Panc1 (cell line): Measurements from ENCODE around the gene PHF23. TPM values are rescaled to one million over a fixed set of nuclear protein-coding genes. Genes with fewer than 3 reads are reported as not detected.
A peak's percentile ranks its signal among the peaks of the same experiment; 100 is the strongest.

Source experiments
- ATAC-seq: fragments of 200-7000 bp; cut with Tn5 transposase; 2 replicates; pipeline ENCODE4 v1.9.1; 2020; ENCODE audit warnings: mild to moderate bottlenecking, moderate library complexity
- BruUV-seq: library from RNA; stranded (reverse); fragments of 400-500 nt; replicated peaks from 2 replicates; lab custom pipeline; 2021; lab: Mats Ljungman, UMichigan
- CTCF ChIA-PET: fragments of 300-600 bp; sonication (Branson Sonifier 250); formaldehyde crosslinking; loops from one replicate; lab custom pipeline; 2022; ENCODE audit warnings: antibody characterized with exemption; lab: Charles Lee
- POLR2A ChIA-PET: fragments of 300-600 bp; sonication (Branson Sonifier 250); formaldehyde crosslinking; loops from one replicate; lab custom pipeline; 2022; ENCODE audit warnings: antibody characterized with exemption; lab: Charles Lee
- DNase-seq: peaks from one replicate; pipeline ENCODE4 v3.0.0-alpha.2; 2010; ENCODE audit warnings: low read depth, low spot score
- H3K27ac ChIP-seq: 2 replicates; pipeline ENCODE4 v1.5.1; 2011; ENCODE audit warnings: mild to moderate bottlenecking, low read length, inconsistent platforms
- H3K27me3 ChIP-seq: fragments of 200-500 bp; sonication (Bioruptor generic); 2 replicates; pipeline ENCODE4 v1.6.0; 2014; ENCODE audit warnings: low read length, inconsistent platforms; ENCODE audit not compliant: control insufficient read depth, insufficient read depth
- H3K36me3 ChIP-seq: fragments of 200-500 bp; sonication (Bioruptor generic); 2 replicates; pipeline ENCODE4 v1.5.1; 2014; ENCODE audit warnings: inconsistent platforms, mild to moderate bottlenecking, low read length, moderate library complexity; ENCODE audit not compliant: control insufficient read depth, insufficient read depth
- H3K4me1 ChIP-seq: 2 replicates; pipeline ENCODE4 v1.5.1; 2011; ENCODE audit warnings: inconsistent platforms, mild to moderate bottlenecking, low read length, moderate library complexity; ENCODE audit not compliant: control insufficient read depth, insufficient read depth
- H3K4me3 ChIP-seq, 2 experiments: 2 replicates each; pipeline ENCODE4 v1.5.1; 2011 to 2012; ENCODE audit warnings: low read depth in 2 of 2, low read length in 2 of 2, mild to moderate bottlenecking in 2 of 2, inconsistent platforms in 1 of 2, moderate library complexity in 1 of 2
- H3K9me3 ChIP-seq: fragments of 200-500 bp; sonication (Bioruptor generic); 2 replicates; pipeline ENCODE4 v1.5.1; 2014; ENCODE audit warnings: low read depth, mild to moderate bottlenecking, inconsistent platforms, low read length, moderate library complexity; ENCODE audit not compliant: control insufficient read depth, insufficient read depth
- CTCF ChIP-seq: fragments of 450-650 bp; IDR thresholded peaks from 2 replicates; pipeline ENCODE4 v1.5.1; 2017; ENCODE audit warnings: mild to moderate bottlenecking
- POLR2AphosphoS5 ChIP-seq: IDR thresholded peaks from 2 replicates; pipeline ENCODE4 v1.6.1; 2012; ENCODE audit warnings: mild to moderate bottlenecking, low read depth, low read length, moderate library complexity
- REST ChIP-seq, 2 experiments: IDR thresholded peaks; 2 replicates each; pipeline ENCODE4 v1.6.1; 2011 to 2012; ENCODE audit warnings: low read depth in 2 of 2, control low read depth in 1 of 2, low read length in 1 of 2, mild to moderate bottlenecking in 1 of 2, moderate library complexity in 1 of 2; ENCODE audit not compliant: insufficient read depth in 1 of 2
- SIN3A ChIP-seq: IDR thresholded peaks from 2 replicates; pipeline ENCODE4 v1.6.1; 2012; ENCODE audit warnings: low read depth, mild to moderate bottlenecking, low read length, moderate library complexity, borderline replicate concordance; ENCODE audit not compliant: insufficient read depth
- TCF7L2 ChIP-seq: IDR thresholded peaks from 2 replicates; pipeline ENCODE4 v1.6.1; 2011; ENCODE audit warnings: mild to moderate bottlenecking, low read depth, low read length, inconsistent platforms
- in situ Hi-C: cut with HindIII; loops from 2 replicates; pipeline ENCODE4 v1.10.0; 2016; ENCODE audit warnings: low sequenced_read_pairs, low pct_unique_long_range_greater_than_20kb
- intact Hi-C: fragments of 100-400 bp; cut with micrococcal nuclease; formaldehyde crosslinking; loops from one replicate; pipeline ENCODE4 v1.10.0; 2022; ENCODE audit not compliant: unreplicated experiment
- total RNA-seq: library from RNA; stranded (reverse); gene quantifications from one replicate; pipeline ENCODE4 v1.2.1, GENCODE V29; 2021; ENCODE audit not compliant: unreplicated experiment

PHF23 gene
- total RNA-seq, 1 experiment from 2014 or later, result 69.3 TPM

GRCh38 chr17:7254511-7254910 is 15.3 kb upstream of the PHF23 start:
- ChIA-PET POLR2A (no interaction called here), CTCF (interaction anchor here (0.7 kb wide), 1 partner anchor 17 kb away, joined by 4 read pairs; no protein-coding TSS in a partner anchor)
- Histone ChIP-seq H3K4me3 (no peak overlapping the region), H3K4me1 (peaks cover 7% of the 10 kb centered on the region), H3K27ac (no peak overlapping the region), H3K9me3 (no peaks in the 10 kb centered on the region), H3K27me3 (no peaks in the 10 kb centered on the region), H3K36me3 (peaks cover 6% of the 10 kb centered on the region)
- no TSS peak for BruUV-seq
- ATAC-seq (no peak), DNase-seq (no peak)
- no peak for TF ChIP-seq TCF7L2
- no peak for TF ChIP-seq SIN3A
- TF ChIP-seq CTCF, result no peak
- TF ChIP-seq REST (IDR thresholded peaks at IDR 0.05; ENCODE audit: insufficient read depth in 1 of 2, low read depth in 2 of 2, low read length in 1 of 2), result no peak
- no peak for TF ChIP-seq POLR2AphosphoS5
- in situ Hi-C loops (no loop called here), intact Hi-C loops (no loop called here)

GRCh38 chr17:7253082-7253481 is 13.8 kb upstream of the PHF23 start:
- peak overlapping the region; percentile 72 to 80 for H3K4me3 ChIP-seq
- ChIA-PET CTCF (no interaction called here), POLR2A (no interaction called here)
- H3K36me3 ChIP-seq, result peaks cover 6% of the 10 kb centered on the region
- TSS peak; percentile 90 for BruUV-seq
- TF ChIP-seq REST (IDR thresholded peaks at IDR 0.05; ENCODE audit: insufficient read depth in 1 of 2, low read depth in 2 of 2, low read length in 1 of 2), result no peak
- in situ Hi-C loops, result no loop called here
- ATAC-seq (no peak), DNase-seq (no peak)
- intact Hi-C loops, result no loop called here
- peaks cover 16% of the 10 kb centered on the region for H3K4me1 ChIP-seq
- H3K27me3 ChIP-seq, result no peaks in the 10 kb centered on the region
- peak overlapping the region; percentile 92 for H3K27ac ChIP-seq
- H3K9me3 ChIP-seq, result no peaks in the 10 kb centered on the region
